Panc1 (cell line): ENCODE data around the gene TRRAP.

Source experiments
- CTCF ChIP-seq: fragments of 450-650 bp; IDR thresholded peaks from 2 replicates; pipeline ENCODE4 v1.5.1; 2017; ENCODE audit warnings: mild to moderate bottlenecking
- POLR2AphosphoS5 ChIP-seq: IDR thresholded peaks from 2 replicates; pipeline ENCODE4 v1.6.1; 2012; ENCODE audit warnings: mild to moderate bottlenecking, low read depth, low read length, moderate library complexity
- REST ChIP-seq, 2 experiments: IDR thresholded peaks; 2 replicates each; pipeline ENCODE4 v1.6.1; 2011 to 2012; ENCODE audit warnings: low read depth in 2 of 2, control low read depth in 1 of 2, low read length in 1 of 2, mild to moderate bottlenecking in 1 of 2, moderate library complexity in 1 of 2; ENCODE audit not compliant: insufficient read depth in 1 of 2
- SIN3A ChIP-seq: IDR thresholded peaks from 2 replicates; pipeline ENCODE4 v1.6.1; 2012; ENCODE audit warnings: low read depth, mild to moderate bottlenecking, low read length, moderate library complexity, borderline replicate concordance; ENCODE audit not compliant: insufficient read depth

GRCh38 chr7:98913026-98913425 lies 34.7 kb downstream of the TRRAP start:
- TF ChIP-seq CTCF (no peak), REST (IDR thresholded peaks at IDR 0.05; ENCODE audit: insufficient read depth in 1 of 2, low read depth in 2 of 2, low read length in 1 of 2) (no peak), POLR2AphosphoS5 (no peak), SIN3A (no peak)
